Measurements from ENCODE around the gene MAP2K5. TPM values are rescaled to one million over a fixed set of nuclear protein-coding genes. Genes with fewer than 3 reads are reported as not detected.
A peak's percentile ranks its signal among the peaks of the same experiment; 100 is the strongest.

Gene MAP2K5
- total RNA-seq, 3 donors from 2014 or later: 26.4 to 36.4 (median 30.3) TPM

DNA sequence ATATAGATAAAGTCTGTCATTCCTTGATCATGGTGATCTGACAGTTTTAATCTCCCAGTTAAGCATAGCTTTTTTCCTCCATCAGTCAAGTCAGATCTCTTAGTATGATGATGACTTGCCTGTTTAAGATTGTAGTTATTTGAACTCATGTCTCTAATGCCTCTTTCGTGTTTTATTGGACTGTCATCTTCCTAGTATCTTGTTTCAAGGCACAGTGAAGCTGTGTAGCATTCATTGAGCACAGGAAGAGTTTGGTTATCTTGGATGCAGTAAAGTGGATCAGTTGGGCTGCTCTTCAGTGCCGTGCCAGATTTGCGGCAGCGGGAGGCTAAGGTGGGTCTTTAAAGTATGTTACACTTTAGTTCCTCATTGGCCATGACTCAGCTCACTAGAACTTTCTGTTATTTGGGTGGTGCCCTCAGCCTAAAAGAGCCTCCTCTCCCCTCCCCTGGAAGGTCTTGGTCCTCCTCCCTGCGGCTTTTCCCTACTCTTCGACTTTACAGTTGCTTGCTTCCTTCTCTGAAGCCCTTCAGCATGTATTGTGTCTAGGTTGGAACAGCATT is 237.1 kb downstream of the MAP2K5 start:
- no peaks in the 10 kb centered on the region for H3K36me3 ChIP-seq (ENCODE audit: low read depth)
- no peak for ATAC-seq
- no peaks in the 10 kb centered on the region for H3K4me1 ChIP-seq (ENCODE audit: low read depth)
- TF ChIP-seq, protein P1, sequence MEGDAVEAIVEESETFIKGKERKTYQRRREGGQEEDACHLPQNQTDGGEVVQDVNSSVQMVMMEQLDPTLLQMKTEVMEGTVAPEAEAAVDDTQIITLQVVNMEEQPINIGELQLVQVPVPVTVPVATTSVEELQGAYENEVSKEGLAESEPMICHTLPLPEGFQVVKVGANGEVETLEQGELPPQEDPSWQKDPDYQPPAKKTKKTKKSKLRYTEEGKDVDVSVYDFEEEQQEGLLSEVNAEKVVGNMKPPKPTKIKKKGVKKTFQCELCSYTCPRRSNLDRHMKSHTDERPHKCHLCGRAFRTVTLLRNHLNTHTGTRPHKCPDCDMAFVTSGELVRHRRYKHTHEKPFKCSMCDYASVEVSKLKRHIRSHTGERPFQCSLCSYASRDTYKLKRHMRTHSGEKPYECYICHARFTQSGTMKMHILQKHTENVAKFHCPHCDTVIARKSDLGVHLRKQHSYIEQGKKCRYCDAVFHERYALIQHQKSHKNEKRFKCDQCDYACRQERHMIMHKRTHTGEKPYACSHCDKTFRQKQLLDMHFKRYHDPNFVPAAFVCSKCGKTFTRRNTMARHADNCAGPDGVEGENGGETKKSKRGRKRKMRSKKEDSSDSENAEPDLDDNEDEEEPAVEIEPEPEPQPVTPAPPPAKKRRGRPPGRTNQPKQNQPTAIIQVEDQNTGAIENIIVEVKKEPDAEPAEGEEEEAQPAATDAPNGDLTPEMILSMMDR (IDR thresholded peaks at IDR 0.05): no peak
- H3K4me3 ChIP-seq: no peak overlapping the region
- DNase-seq: no peak
- H3K9me3 ChIP-seq: no peaks in the 10 kb centered on the region
- intact Hi-C loops (cut with DNase I, micrococcal nuclease): no loop called here

DNA sequence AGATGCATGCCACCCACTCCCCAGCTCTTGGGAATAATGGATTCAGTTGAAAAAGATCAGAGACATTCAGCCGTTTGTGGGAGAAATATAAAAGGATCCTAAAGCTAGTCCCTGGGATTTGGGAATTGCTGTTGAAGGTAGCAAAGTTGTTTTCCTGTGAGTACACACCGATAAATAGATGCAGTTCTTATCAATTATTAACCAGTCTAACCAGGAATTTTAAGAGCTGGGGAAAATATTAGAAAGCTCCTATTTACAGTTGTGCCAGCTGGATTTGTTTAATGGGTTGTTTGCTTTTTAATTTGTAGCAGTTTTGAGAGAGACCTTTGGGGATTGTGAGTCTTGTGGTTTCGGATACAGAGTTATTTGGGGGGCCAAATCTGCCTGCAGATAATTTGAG is 238.6 kb downstream of the MAP2K5 start:
- intact Hi-C loops (cut with DNase I, micrococcal nuclease): no loop called here
- Histone ChIP-seq H3K36me3 (ENCODE audit: low read depth) (no peaks in the 10 kb centered on the region), H3K4me1 (ENCODE audit: low read depth) (no peaks in the 10 kb centered on the region), H3K4me3 (no peak overlapping the region), H3K9me3 (no peaks in the 10 kb centered on the region)
- ATAC-seq: no peak
- no peak for DNase-seq
- TF ChIP-seq, protein P1 (IDR thresholded peaks at IDR 0.05): no peak

DNA sequence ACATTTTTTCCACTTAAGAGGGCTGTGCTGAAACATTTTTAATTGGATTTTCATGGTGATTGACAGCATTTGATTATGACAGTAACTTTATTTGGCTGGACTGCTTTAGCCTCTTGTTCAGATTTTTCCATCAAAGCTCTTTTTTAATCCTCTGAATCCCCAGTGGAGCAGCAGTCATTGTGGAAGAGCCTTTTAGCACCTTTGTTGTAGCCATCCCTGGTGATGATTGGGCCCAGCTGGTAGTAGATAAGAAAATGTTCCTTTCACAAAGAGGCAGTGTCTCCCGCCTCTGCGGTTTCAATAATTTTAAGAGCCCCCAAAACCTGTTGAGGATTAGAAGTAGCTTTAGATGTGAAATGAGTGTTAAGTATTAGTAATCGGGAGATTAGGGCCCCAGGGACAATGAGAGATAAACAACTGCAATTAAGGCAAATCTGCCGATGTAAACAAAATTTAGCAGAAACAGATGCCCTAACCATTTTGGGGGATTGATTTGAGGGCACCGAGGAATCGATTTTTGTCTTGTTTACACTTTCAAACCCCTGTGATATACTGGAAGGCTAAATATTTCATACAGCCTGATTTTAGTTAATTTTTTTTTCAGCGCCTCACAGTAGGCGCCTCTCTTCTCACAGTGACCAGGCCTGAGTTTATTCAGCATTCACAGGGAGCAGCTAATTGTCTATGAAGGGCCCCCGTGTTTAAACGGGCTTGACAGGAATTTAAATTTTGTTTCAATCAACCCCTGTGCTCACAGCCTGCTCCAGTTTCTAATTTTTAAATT is 239.6 kb downstream of the MAP2K5 start:
- no peak for DNase-seq
- TF ChIP-seq, protein P1 (IDR thresholded peaks at IDR 0.05): no peak
- Histone ChIP-seq H3K4me1 (ENCODE audit: low read depth) (no peaks in the 10 kb centered on the region), H3K4me3 (no peak overlapping the region), H3K36me3 (ENCODE audit: low read depth) (no peaks in the 10 kb centered on the region), H3K9me3 (no peaks in the 10 kb centered on the region)
- no peak for ATAC-seq
- intact Hi-C loops (cut with DNase I, micrococcal nuclease): no loop called here

DNA sequence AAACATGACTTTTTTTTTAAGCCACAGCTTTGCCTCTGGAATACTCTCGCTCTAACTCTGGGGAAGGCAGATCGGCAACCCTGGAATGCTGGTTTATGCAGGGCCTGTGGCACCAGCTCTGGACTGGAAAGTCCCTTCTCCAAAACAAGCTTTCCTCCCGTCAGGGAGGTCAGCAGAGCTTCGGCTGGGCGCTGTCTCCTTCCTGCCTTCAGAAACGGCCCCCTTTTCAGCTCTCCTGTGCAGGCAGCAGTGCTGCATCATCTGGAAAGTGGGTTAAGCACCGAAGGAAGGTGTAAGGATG is 240.1 kb downstream of the MAP2K5 start:
- ATAC-seq (no peak), DNase-seq (no peak)
- TF ChIP-seq, protein P1 (IDR thresholded peaks at IDR 0.05): no peak
- intact Hi-C loops (cut with DNase I, micrococcal nuclease): no loop called here
- Histone ChIP-seq H3K4me3 (no peak overlapping the region), H3K4me1 (ENCODE audit: low read depth) (no peaks in the 10 kb centered on the region), H3K36me3 (ENCODE audit: low read depth) (no peaks in the 10 kb centered on the region), H3K9me3 (no peaks in the 10 kb centered on the region)

DNA sequence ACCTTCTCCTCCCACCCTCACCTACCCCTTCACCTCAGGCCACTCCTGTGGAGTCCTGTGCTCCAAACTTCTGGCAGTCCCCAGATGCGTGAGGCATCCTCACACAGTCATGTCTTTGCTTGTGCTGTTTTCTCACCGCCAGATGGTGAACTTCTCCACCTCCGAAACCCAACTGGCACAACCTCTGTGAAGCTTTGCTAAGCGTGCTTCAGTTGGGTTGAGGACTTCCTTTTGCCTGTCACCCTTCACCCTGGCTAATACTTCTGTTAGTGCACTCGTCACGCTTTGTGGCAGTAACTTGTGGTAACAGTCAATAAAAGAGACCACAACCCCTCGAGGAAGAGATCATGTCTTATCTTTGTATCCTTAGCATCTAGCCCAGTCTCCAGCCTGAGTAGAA is 240.8 kb downstream of the MAP2K5 start:
- H3K36me3 ChIP-seq (ENCODE audit: low read depth): no peaks in the 10 kb centered on the region
- H3K4me3 ChIP-seq: no peak overlapping the region
- DNase-seq: peak in 1 of 3 donors; percentile 21
- ATAC-seq: peak; percentile 75
- no peaks in the 10 kb centered on the region for H3K4me1 ChIP-seq (ENCODE audit: low read depth)
- intact Hi-C loops (cut with DNase I, micrococcal nuclease): no loop called here
- TF ChIP-seq, protein P1 (IDR thresholded peaks at IDR 0.05): no peak
- H3K9me3 ChIP-seq: no peaks in the 10 kb centered on the region
